Skin of body (tissue), 2 donors: ENCODE results near the gene KDM6A. TPM values are rescaled to one million over a fixed set of nuclear protein-coding genes. Genes with fewer than 3 reads are reported as not detected.
"Not testable (repeated sequence)": the region's sequence is repeated elsewhere in the genome, so short reads cannot be mapped to it uniquely, and the experiment has no call there.

Experiments
- DNase-seq: peaks from one replicate; lab custom pipeline; 2025; lab: John Stamatoyannopoulos, UW
- total RNA-seq: library from RNA; depleted of rRNA; stranded (reverse); fragments of >200 nt; gene quantifications from one replicate; pipeline ENCODE4 v1.2.3, GENCODE V29; 2014

Gene KDM6A
- total RNA-seq, 1 donor from 2014 or later, result 72.0 TPM

- DNase-seq, result not testable (repeated sequence)
Measured at GRCh38 chrX:45073011-45073410, 200.0 kb downstream of the KDM6A start.

- no peak for DNase-seq
Measured at GRCh38 chrX:45077748-45078424, 204.9 kb downstream of the KDM6A start.

DNA sequence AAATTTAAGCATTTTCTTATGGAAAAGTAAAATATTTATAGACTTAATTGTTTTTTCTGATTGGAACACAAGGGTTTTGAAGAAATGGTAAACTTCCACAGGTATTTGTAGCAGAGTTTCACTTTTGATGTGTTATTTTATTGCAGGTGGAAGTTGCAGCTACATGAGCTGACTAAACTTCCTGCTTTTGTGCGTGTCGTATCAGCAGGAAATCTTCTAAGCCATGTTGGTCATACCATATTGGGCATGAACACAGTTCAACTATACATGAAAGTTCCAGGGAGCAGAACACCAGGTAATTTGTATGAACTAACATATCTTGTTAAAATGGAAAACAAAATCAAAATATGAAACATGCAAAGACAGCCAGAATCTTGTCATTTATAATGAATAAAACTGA lies 210.3 kb downstream of the KDM6A start:
- DNase-seq, result no peak

GRCh38 chrX:45110494-45110893 lies 237.5 kb downstream of the KDM6A start:
- no peak for DNase-seq

DNA sequence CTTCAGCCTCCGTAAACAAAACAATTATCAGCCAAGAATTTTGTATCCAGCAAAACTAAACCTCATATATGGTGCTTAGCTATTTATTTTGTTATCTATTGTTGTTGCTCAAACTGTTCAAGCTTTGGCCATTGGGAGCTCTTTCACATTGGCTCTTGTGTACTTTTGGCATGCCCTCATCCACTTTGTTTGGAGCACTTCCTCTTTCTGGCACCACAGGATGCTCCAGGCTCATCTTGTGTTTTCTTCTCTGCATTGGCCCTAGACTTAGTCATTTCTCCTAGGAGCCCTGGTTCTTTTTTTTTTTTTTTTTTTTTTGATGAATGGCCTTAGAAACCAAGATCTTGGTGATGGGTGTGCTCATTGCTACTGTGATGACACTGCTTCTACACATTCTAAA lies 253.2 kb downstream of the KDM6A start:
- DNase-seq, result no peak

GRCh38 chrX:45128896-45129454 lies 256.0 kb downstream of the KDM6A start:
- no peak for DNase-seq

DNA sequence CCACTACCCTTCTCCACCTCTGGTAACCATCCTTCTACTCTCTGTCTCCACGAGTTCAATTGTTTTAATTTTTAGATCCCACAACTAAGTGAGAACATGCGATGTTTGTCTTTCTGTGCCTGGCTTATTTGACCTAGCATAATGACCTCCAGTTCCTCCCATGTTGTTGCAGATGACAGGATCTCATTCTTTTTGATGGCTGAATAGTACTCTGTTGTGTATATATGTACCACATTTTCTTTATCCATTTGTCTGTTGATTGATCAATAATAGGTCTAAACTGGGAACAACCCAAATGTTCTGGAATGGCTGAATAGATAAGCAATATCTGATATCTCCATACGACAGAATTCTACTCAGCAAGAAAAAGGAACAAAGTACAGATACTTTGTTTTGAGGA lies 260.5 kb downstream of the KDM6A start:
- no peak for DNase-seq

GRCh38 chrX:45134315-45134731 lies 261.3 kb downstream of the KDM6A start:
- no peak for DNase-seq

DNA sequence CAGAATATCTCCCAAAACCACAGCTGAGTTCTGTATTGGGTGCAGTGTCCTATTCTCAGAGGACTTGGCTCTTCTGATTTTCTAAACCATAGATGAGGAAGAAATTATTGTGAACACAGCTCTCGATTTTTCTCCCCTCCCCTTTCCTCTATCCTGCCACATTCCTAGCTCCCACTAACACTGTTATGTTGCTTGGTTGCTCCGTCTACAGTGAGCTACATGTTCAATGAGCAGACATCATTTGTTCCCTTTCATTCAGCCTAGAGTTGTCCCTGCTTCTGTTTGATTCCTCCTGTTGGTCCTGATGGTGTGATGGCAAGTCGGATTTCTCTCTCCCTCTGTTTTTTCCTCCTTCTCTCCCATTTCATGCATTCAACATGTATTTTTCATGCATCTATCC lies 261.8 kb downstream of the KDM6A start:
- no peak for DNase-seq

- not testable (repeated sequence) for DNase-seq
Measured at GRCh38 chrX:45135391-45136075, 262.5 kb downstream of the KDM6A start.

- no peak for DNase-seq
Measured at GRCh38 chrX:45137531-45137930, 264.5 kb downstream of the KDM6A start.

GRCh38 chrX:45138525-45138924 lies 265.5 kb downstream of the KDM6A start:
- DNase-seq, result no peak

DNA sequence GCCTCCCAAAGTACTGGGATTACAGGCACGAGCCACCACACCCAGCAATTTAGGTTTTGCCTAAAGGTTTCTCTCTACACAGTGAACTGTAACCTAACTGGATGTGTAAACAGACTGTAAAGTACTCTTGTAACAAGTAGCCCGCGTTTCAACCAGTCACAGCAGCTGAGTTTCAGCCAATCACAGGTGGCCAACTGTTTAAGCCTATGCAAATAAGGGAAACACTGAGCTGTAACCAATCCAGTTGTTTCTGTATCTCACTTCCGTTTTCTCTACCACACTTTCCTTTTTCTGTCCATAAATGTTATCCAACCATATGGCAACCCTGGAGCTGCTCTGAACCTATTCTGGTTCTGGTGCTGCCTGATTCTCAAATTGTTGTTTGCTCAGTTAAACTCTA lies 267.8 kb downstream of the KDM6A start:
- no peak for DNase-seq

- no peak for DNase-seq
Measured at GRCh38 chrX:45142185-45142584, 269.2 kb downstream of the KDM6A start.

- no peak for DNase-seq
Measured at GRCh38 chrX:45143455-45143854, 270.5 kb downstream of the KDM6A start.

GRCh38 chrX:45145492-45146215 lies 272.7 kb downstream of the KDM6A start:
- DNase-seq, result no peak

GRCh38 chrX:45150821-45151220 lies 277.8 kb downstream of the KDM6A start:
- no peak for DNase-seq

- no peak for DNase-seq
Measured at GRCh38 chrX:45154033-45154360, 281.0 kb downstream of the KDM6A start.

DNA sequence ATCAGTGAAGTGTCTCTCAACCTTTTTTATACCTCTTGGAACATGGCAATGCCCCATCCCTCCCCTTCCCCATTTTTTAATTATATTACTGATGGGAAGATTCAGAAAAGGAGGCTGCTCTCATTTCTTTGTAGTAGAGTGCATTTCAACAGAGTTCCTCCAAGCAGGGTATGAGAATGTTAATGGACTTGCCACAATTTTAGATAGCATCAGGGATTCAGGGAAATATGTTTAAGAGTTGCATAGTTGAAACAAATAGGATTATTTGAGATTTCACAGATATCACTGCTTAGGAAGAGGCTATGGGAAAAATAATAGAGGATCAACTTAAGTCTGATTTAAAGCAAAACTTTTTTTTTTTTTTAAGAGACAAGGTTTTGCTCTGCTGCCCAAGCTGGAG lies 281.5 kb downstream of the KDM6A start:
- DNase-seq, result no peak

- no peak for DNase-seq
Measured at GRCh38 chrX:45157647-45158046, 284.7 kb downstream of the KDM6A start.
